Measurements from ENCODE around the gene DOP1A.

DNA sequence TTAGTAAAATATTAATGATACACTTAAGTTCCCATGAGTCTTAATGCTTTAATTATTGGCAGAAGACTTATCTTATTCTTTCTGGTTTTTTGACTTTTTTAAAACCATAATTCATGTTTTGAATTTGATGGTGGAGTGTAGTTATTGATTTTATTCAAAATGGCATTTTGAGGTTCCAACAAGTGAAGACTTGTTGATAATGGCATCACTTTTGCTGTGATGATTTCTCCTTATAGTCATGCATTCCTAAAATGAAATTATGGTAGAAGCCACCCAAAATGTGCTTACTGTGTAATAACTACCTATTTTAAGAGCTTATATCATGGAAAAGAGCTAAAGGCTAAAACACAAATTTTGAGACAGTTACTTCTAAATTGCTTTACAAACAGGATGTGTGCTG lies 2.2 kb downstream of the DOP1A start:
- TF ChIP-seq, protein P1, sequence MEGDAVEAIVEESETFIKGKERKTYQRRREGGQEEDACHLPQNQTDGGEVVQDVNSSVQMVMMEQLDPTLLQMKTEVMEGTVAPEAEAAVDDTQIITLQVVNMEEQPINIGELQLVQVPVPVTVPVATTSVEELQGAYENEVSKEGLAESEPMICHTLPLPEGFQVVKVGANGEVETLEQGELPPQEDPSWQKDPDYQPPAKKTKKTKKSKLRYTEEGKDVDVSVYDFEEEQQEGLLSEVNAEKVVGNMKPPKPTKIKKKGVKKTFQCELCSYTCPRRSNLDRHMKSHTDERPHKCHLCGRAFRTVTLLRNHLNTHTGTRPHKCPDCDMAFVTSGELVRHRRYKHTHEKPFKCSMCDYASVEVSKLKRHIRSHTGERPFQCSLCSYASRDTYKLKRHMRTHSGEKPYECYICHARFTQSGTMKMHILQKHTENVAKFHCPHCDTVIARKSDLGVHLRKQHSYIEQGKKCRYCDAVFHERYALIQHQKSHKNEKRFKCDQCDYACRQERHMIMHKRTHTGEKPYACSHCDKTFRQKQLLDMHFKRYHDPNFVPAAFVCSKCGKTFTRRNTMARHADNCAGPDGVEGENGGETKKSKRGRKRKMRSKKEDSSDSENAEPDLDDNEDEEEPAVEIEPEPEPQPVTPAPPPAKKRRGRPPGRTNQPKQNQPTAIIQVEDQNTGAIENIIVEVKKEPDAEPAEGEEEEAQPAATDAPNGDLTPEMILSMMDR (IDR thresholded peaks at IDR 0.05) = no peak
- no peak for TF ChIP-seq ZFX (IDR thresholded peaks at IDR 0.05; ENCODE audit: borderline replicate concordance)

Measured in 22Rv1 (cell line).